H9 (cell line): Measurements from ENCODE around the gene CSMD2. TPM values are rescaled to one million over a fixed set of nuclear protein-coding genes. Genes with fewer than 3 reads are reported as not detected.

Experiments used
- DNase-seq: peaks from one replicate; pipeline ENCODE4 v3.0.0-alpha.2; 2017
- H2AFZ ChIP-seq: one replicate; pipeline ENCODE4 v1.6.1; 2013; ENCODE audit warnings: mild to moderate bottlenecking, low read length, control low read depth, moderate library complexity
- H2AK5ac ChIP-seq: 2 replicates; pipeline ENCODE4 v1.6.1; 2013; ENCODE audit warnings: low read length, control low read depth, mixed read lengths; ENCODE audit not compliant: insufficient read length
- H2BK120ac ChIP-seq: one replicate; pipeline ENCODE4 v1.6.1; 2013; ENCODE audit warnings: low read depth, mild to moderate bottlenecking, low read length, control low read depth, inconsistent platforms; ENCODE audit not compliant: poor library complexity, severe bottlenecking
- H2BK12ac ChIP-seq: 2 replicates; pipeline ENCODE4 v1.6.1; 2013; ENCODE audit warnings: low read length, control low read depth, mixed read lengths, low read depth; ENCODE audit not compliant: insufficient read length
- H2BK15ac ChIP-seq: 2 replicates; pipeline ENCODE4 v1.6.1; 2013; ENCODE audit warnings: low read depth, low read length, control low read depth
- H2BK20ac ChIP-seq: one replicate; pipeline ENCODE4 v1.6.1; 2013; ENCODE audit warnings: low read depth, mild to moderate bottlenecking, low read length, control low read depth, inconsistent platforms; ENCODE audit not compliant: poor library complexity, severe bottlenecking
- H2BK5ac ChIP-seq: 2 replicates; pipeline ENCODE4 v1.6.1; 2013; ENCODE audit warnings: low read length, control low read depth, mixed read lengths; ENCODE audit not compliant: insufficient read length
- H3K14ac ChIP-seq: 2 replicates; pipeline ENCODE4 v1.6.1; 2013; ENCODE audit warnings: low read length, control low read depth; ENCODE audit not compliant: insufficient read depth
- H3K18ac ChIP-seq: 2 replicates; pipeline ENCODE4 v1.6.1; 2013; ENCODE audit warnings: low read depth, mild to moderate bottlenecking, mixed read lengths, low read length, control low read depth; ENCODE audit not compliant: insufficient read length
- H3K23ac ChIP-seq: 2 replicates; pipeline ENCODE4 v1.6.1; 2013; ENCODE audit warnings: low read length, control low read depth, mixed read lengths, low read depth; ENCODE audit not compliant: insufficient read length
- H3K23me2 ChIP-seq: 2 replicates; pipeline ENCODE4 v1.6.1; 2013; ENCODE audit warnings: low read depth, mild to moderate bottlenecking, mixed read lengths, low read length, control low read depth; ENCODE audit not compliant: insufficient read length, poor library complexity, severe bottlenecking
- H3K27ac ChIP-seq: 2 replicates; pipeline ENCODE4 v1.5.1; 2013; ENCODE audit warnings: low read length, control low read depth, mixed read lengths, low read depth; ENCODE audit not compliant: insufficient read length
- H3K27me3 ChIP-seq: 2 replicates; pipeline ENCODE4 v1.6.1; 2013; ENCODE audit warnings: low read length, control low read depth, inconsistent platforms; ENCODE audit not compliant: insufficient read depth
- H3K4ac ChIP-seq: 2 replicates; pipeline ENCODE4 v1.6.1; 2013; ENCODE audit warnings: low read depth, mild to moderate bottlenecking, control low read depth, inconsistent platforms, low read length, moderate library complexity
- H3K4me1 ChIP-seq: 2 replicates; pipeline ENCODE4 v1.6.1; 2013; ENCODE audit warnings: low read length, control low read depth, inconsistent platforms; ENCODE audit not compliant: insufficient read depth
- H3K4me2 ChIP-seq: 2 replicates; pipeline ENCODE4 v1.6.1; 2013; ENCODE audit warnings: low read length, control low read depth, mixed read lengths; ENCODE audit not compliant: insufficient read length, insufficient read depth
- H3K56ac ChIP-seq: 2 replicates; pipeline ENCODE4 v1.6.1; 2013; ENCODE audit warnings: low read depth, mild to moderate bottlenecking, mixed read lengths, low read length, control low read depth; ENCODE audit not compliant: insufficient read length
- H3K79me1 ChIP-seq: 2 replicates; pipeline ENCODE4 v1.6.1; 2013; ENCODE audit warnings: low read depth, mild to moderate bottlenecking, moderate library complexity, low read length, control low read depth, inconsistent platforms; ENCODE audit not compliant: insufficient read depth, poor library complexity, severe bottlenecking
- H3K79me2 ChIP-seq: 2 replicates; pipeline ENCODE4 v1.6.1; 2013; ENCODE audit warnings: low read length, control low read depth, inconsistent platforms; ENCODE audit not compliant: insufficient read depth
- H3K9ac ChIP-seq: 2 replicates; pipeline ENCODE4 v1.6.1; 2013; ENCODE audit warnings: low read length, control low read depth, mixed read lengths; ENCODE audit not compliant: insufficient read length; ENCODE audit errors: extremely low read depth
- H3K9me3 ChIP-seq: one replicate; pipeline ENCODE4 v1.6.1; 2013; ENCODE audit warnings: low read depth, low read length, inconsistent platforms; ENCODE audit not compliant: control insufficient read depth
- H3T11ph ChIP-seq: one replicate; pipeline ENCODE4 v1.6.1; 2013; ENCODE audit warnings: mild to moderate bottlenecking, low read length, control low read depth, inconsistent platforms
- H4K20me1 ChIP-seq: one replicate; pipeline ENCODE4 v1.6.1; 2013; ENCODE audit not compliant: control insufficient read depth, insufficient read length, insufficient read depth
- H4K5ac ChIP-seq: 2 replicates; pipeline ENCODE4 v1.6.1; 2013; ENCODE audit warnings: low read depth, mild to moderate bottlenecking, mixed read lengths, low read length, control low read depth; ENCODE audit not compliant: insufficient read length
- H4K8ac ChIP-seq: replicated peaks from 2 replicates; pipeline ENCODE4 v1.6.1; 2013; ENCODE audit warnings: low read length, control low read depth, mixed read lengths, low read depth; ENCODE audit not compliant: insufficient read length
- H4K91ac ChIP-seq: 2 replicates; pipeline ENCODE4 v1.6.1; 2013; ENCODE audit warnings: low read depth, mild to moderate bottlenecking, moderate library complexity, mixed read lengths, low read length, control low read depth; ENCODE audit not compliant: insufficient read length
- H3K27ac Mint-ChIP-seq, 3 experiments: 2 replicates in 2 of 3; 3 replicates in 1 of 3; pipeline ENCODE4 v1.8.0; 2020 to 2021; ENCODE audit warnings: mixed read lengths in 3 of 3, mild to moderate bottlenecking in 1 of 3, moderate library complexity in 1 of 3
- H3K27me3 Mint-ChIP-seq: 2 replicates; pipeline ENCODE4 v1.8.0; 2021; ENCODE audit warnings: low read depth, mild to moderate bottlenecking, moderate library complexity, mixed read lengths
- H3K36me3 Mint-ChIP-seq, 3 experiments: 2 replicates in 2 of 3; 3 replicates in 1 of 3; pipeline ENCODE4 v1.8.0; 2020 to 2021; ENCODE audit warnings: low read depth in 3 of 3, mixed read lengths in 3 of 3; ENCODE audit not compliant: insufficient read depth in 1 of 3
- H3K4me1 Mint-ChIP-seq, 2 experiments: 2 replicates each; pipeline ENCODE4 v1.8.0; 2020; ENCODE audit warnings: mixed read lengths in 2 of 2
- H3K4me3 Mint-ChIP-seq, 2 experiments: 2 replicates in 1 of 2; 3 replicates in 1 of 2; pipeline ENCODE4 v1.8.0; 2020 to 2021; ENCODE audit warnings: mild to moderate bottlenecking in 2 of 2, mixed read lengths in 2 of 2, moderate library complexity in 1 of 2
- H3K9me3 Mint-ChIP-seq, 2 experiments: 2 replicates in 1 of 2; 3 replicates in 1 of 2; pipeline ENCODE4 v1.8.0; 2020; ENCODE audit warnings: mild to moderate bottlenecking in 2 of 2, mixed read lengths in 2 of 2, moderate library complexity in 1 of 2
- WGBS: extraction: QIAGEN DNeasy Blood & Tissue Kit; methylation state at CpG from one replicate; pipeline ENCODE4 v1.1.7; 2013; ENCODE audit warnings: missing lambda C conversion rate, low lambda C conversion rate, mixed read lengths; ENCODE audit not compliant: insufficient read length; ENCODE audit errors: extremely low coverage; 5-methylcytosine and 5-hydroxymethylcytosine counted together
- total RNA-seq: library from RNA; stranded (reverse); gene quantifications from 2 replicates; pipeline ENCODE4 v1.2.1, GENCODE V29; 2021
- TF ChIP-seq, protein P1 (sequence below): fragments of 200-600 bp; sonication (generic); conservative IDR thresholded peaks from 3 replicates; pipeline ENCODE4 v1.8.0; 2021; ENCODE audit warnings: antibody characterized with exemption, mild to moderate bottlenecking

The CSMD2 gene
- total RNA-seq, 1 experiment from 2014 or later: 6.4 TPM

- no CpG with 5 or more reads among the region's 5 CpGs for WGBS
Observed at GRCh38 chr1:34125721-34126380, 39.2 kb downstream of the CSMD2 start.

More at GRCh38 chr1:34125721-34126380, 39.2 kb downstream of the CSMD2 start:
- no peaks in the 10 kb centered on the region for H3K27me3 ChIP-seq
- H3K27me3 Mint-ChIP-seq: no peaks in the 10 kb centered on the region
- H3K9me3 Mint-ChIP-seq: no peaks in the 10 kb centered on the region
- no peak overlapping the region for H2AFZ ChIP-seq
- no peaks in the 10 kb centered on the region for H3K23me2 ChIP-seq
- no peaks in the 10 kb centered on the region for H3K4me1 ChIP-seq
- no peak overlapping the region for H4K91ac ChIP-seq
- peak overlapping the region in 2 of 3 experiments; percentile 38 to 62; a peak in 2 of 7 replicates for H3K27ac Mint-ChIP-seq
- H3T11ph ChIP-seq: no peak overlapping the region
- H3K4me1 Mint-ChIP-seq: peaks cover 7 to 9% of the 10 kb centered on the region in 2 experiments
- no peak overlapping the region for H3K4me3 Mint-ChIP-seq
- H2BK12ac ChIP-seq: no peak overlapping the region
- no peak for DNase-seq
- H3K4me2 ChIP-seq: no peak overlapping the region
- no peaks in the 10 kb centered on the region for H3K79me2 ChIP-seq
- TF ChIP-seq, protein P1, sequence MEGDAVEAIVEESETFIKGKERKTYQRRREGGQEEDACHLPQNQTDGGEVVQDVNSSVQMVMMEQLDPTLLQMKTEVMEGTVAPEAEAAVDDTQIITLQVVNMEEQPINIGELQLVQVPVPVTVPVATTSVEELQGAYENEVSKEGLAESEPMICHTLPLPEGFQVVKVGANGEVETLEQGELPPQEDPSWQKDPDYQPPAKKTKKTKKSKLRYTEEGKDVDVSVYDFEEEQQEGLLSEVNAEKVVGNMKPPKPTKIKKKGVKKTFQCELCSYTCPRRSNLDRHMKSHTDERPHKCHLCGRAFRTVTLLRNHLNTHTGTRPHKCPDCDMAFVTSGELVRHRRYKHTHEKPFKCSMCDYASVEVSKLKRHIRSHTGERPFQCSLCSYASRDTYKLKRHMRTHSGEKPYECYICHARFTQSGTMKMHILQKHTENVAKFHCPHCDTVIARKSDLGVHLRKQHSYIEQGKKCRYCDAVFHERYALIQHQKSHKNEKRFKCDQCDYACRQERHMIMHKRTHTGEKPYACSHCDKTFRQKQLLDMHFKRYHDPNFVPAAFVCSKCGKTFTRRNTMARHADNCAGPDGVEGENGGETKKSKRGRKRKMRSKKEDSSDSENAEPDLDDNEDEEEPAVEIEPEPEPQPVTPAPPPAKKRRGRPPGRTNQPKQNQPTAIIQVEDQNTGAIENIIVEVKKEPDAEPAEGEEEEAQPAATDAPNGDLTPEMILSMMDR: no peak
- no peaks in the 10 kb centered on the region for H4K20me1 ChIP-seq
- H3K27ac ChIP-seq: no peak overlapping the region
- no peak overlapping the region for H3K56ac ChIP-seq
- no peak overlapping the region for H3K23ac ChIP-seq
- no peak overlapping the region for H2BK20ac ChIP-seq
- no peak overlapping the region for H3K18ac ChIP-seq
- H2BK120ac ChIP-seq: no peak overlapping the region
- no peak overlapping the region for H3K4ac ChIP-seq
- no peaks in the 10 kb centered on the region for H3K79me1 ChIP-seq
- no peaks in the 10 kb centered on the region for H3K9me3 ChIP-seq
- no peak overlapping the region for H2BK5ac ChIP-seq
- H3K9ac ChIP-seq: no peak overlapping the region
- no peak overlapping the region for H4K5ac ChIP-seq
- H2BK15ac ChIP-seq: no peak overlapping the region
- H3K14ac ChIP-seq: no peak overlapping the region; the same call in 1 of the 2 replicates
- H3K36me3 Mint-ChIP-seq: peaks cover 2 to 21% (median 17%) of the 10 kb centered on the region in 3 experiments; a peak in 6 of 7 replicates
- no peak overlapping the region for H4K8ac ChIP-seq
- H2AK5ac ChIP-seq: no peak overlapping the region
